Cardiac fibroblast (primary cell): Measurements from ENCODE around the gene SOCS2.

ENCODE experiments used
- DNase-seq, 2 donors: peaks; one replicate each; pipeline versions ENCODE4 v3.0.0 to v3.0.0-alpha.2; 2010; ENCODE audit warnings: low read depth in 2 of 2
- H3K4me3 ChIP-seq, 2 donors: replicated peaks in 1 of 2; 1 replicate in 1 of 2; 2 replicates in 1 of 2; pipeline ENCODE4 v1.5.1; 2011; ENCODE audit warnings: low read depth in 2 of 2, low read length in 2 of 2, mild to moderate bottlenecking in 2 of 2, moderate library complexity in 1 of 2
- TF ChIP-seq, protein P1 (sequence below): IDR thresholded peaks from one replicate; pipeline ENCODE4 v1.5.1; 2011; ENCODE audit warnings: low read depth, mild to moderate bottlenecking, low read length, inconsistent platforms

Gene SOCS2

DNA sequence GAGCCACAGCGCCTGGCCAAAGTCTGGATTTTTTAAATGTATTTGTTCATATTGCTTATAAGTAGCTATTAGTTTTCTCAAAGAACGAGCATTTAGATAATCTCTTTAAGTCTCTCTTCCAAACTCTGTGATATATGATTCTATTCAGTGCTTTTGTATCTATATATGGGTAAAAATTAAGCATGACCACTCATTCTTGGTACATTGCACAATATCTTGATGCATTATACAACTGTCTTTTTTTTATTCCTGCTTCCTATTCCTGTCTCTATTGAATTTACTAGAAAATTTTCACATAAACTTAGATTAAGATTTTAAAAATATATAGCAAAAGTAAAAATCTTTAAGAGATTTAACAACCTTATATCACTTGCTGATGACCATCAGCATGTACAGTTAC is 29.1 kb downstream of the SOCS2 start:
- H3K4me3 ChIP-seq, result no peak overlapping the region
- no peak for DNase-seq
- TF ChIP-seq, protein P1, sequence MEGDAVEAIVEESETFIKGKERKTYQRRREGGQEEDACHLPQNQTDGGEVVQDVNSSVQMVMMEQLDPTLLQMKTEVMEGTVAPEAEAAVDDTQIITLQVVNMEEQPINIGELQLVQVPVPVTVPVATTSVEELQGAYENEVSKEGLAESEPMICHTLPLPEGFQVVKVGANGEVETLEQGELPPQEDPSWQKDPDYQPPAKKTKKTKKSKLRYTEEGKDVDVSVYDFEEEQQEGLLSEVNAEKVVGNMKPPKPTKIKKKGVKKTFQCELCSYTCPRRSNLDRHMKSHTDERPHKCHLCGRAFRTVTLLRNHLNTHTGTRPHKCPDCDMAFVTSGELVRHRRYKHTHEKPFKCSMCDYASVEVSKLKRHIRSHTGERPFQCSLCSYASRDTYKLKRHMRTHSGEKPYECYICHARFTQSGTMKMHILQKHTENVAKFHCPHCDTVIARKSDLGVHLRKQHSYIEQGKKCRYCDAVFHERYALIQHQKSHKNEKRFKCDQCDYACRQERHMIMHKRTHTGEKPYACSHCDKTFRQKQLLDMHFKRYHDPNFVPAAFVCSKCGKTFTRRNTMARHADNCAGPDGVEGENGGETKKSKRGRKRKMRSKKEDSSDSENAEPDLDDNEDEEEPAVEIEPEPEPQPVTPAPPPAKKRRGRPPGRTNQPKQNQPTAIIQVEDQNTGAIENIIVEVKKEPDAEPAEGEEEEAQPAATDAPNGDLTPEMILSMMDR, result no peak

DNA sequence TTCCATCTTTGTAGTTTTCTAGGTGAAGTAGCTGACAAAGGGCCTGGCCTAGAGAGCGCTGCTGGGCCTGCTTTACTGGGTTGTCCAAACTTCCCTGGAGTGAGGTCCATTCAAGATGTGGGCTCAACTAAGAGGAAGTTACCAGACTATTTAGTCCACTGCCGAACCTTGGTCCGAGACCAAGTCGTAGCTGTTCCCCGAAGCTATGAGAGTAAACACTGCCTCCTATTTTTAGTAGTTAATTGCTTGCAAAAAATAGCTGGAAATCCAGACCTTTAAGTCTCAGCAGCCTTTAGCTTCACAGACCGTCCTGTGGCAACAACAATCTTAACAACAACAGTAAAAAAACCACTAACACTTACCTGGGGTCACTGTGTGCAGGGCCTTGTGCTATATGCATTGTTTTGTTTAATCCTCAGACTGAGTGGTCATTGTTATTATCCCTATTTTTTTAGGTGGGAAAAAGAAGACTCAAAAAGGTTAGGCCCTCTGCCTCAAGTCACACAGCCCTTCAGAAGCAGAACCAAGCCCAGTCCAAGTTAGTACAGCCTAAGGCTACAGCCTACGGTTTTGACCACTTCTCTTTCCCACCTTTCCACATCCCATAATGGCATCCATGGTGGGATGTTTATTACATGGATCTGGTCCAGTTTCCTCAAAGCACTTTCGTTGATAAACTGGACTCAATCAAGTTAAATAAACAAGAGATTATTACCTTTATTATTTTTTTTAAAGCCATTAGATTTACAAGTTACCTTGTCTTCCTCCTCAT is 30.6 kb downstream of the SOCS2 start:
- DNase-seq, result no peak
- TF ChIP-seq, protein P1, result no peak
- no peak overlapping the region for H3K4me3 ChIP-seq

DNA sequence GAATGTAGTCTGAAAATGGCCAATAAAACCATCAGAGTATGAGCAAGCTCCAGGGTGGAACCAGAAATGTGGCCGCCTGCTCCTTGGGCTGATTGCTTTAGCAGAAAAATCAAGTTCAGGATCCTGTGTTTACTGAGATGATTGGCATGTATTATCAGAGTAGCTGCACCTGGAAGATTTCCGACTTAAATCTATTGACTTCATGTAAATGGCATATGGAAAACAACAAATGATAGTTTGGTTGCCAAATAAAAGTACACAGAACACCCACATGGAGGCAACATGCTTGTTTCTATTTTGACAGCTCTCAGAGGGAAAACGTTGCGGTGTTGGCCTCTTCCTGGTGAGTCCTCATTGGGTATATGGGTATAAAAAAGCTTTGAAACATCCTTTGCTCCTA is 31.3 kb downstream of the SOCS2 start:
- TF ChIP-seq, protein P1, result no peak
- no peak overlapping the region for H3K4me3 ChIP-seq
- DNase-seq, result peak in 1 of 2 donors; percentile 9

DNA sequence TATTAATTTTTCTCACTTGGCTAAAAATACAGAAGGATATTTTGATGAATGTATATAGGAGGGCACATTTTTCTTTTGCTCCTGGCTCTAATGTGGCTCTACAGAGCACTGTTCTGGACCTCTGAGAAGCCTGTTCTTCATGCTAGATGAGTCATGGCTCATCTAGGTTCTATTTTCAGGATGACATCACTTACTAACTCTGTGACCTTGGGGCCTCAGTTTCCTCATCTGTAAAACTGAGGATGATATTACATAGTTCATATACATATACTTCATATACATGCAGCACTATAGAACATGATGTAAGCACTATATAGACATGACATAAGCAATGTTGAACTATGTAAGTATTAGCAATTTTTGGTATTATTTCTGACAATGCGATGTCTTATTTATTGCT is 35.8 kb downstream of the SOCS2 start:
- TF ChIP-seq, protein P1, result no peak
- no peak for DNase-seq
- no peak overlapping the region for H3K4me3 ChIP-seq

DNA sequence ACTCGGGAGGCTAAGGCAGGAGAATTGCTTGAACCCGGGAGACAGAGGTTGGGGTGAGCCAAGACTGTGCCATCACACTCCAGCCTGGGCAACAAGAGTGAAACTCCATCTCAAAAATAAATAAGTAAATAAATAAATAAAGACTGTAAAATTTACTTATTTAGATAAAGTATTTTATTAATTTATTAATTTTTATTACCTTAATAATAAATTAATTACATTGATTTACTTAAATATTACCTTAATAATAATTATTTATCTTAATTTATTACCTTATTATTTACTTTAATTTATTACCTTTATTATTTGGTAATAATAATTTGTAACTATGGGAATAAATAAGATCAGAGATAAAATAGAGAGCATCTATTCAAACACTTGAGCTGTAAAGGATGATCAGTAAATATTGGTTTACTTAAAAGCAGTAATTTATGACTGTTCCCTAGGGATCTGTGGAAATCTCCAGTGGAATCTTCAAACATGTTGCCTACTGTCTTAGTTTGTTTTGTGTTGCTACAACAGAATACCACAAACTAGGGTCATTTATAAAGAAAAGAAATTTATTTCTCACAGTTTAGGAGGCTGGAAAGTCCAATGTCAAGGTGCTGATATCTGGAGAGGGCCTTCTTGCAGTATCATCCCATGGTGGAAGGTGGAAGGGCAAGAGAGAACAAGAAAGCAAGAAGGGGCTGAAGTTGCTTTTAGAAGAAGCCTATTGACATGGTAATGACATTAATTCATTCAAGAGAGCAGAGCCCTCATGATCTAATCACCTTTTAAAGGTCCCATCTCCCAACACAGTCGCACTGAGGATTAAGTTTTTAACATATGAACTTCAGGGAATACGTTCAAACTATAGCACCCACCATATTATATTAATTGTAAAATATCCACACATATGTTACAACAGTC is 37.1 kb downstream of the SOCS2 start:
- DNase-seq, result no peak
- TF ChIP-seq, protein P1, result no peak
- no peak overlapping the region for H3K4me3 ChIP-seq

DNA sequence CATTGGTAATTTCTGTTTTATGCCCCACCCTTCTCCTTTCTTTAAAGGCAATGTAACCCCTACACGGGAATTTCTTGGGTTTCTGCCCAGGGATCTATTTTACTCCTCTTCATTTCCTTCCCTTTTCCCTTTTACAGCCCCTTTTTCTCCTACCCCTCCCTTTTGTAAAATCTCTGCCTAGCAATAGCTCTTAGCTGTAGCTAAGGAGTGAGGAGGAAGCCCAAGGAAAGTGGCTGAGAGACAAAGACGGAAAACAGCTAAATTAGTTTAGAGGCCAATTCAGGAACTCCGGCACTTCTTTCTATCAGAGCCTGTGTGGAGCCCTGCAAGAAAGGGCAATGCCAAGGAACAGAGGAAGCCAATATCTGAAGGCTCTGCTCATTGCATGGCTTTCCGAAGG is 40.3 kb downstream of the SOCS2 start:
- DNase-seq, result no peak

More for the DNA sequence above, 40.3 kb downstream of the SOCS2 start:
- TF ChIP-seq, protein P1, result no peak
- H3K4me3 ChIP-seq, result no peak overlapping the region
